NB4 (cell line): ENCODE measurements around the gene NTHL1.

Source experiments
- DNase-seq: peaks from one replicate; pipeline ENCODE4 v3.0.0; 2010; ENCODE audit warnings: low read depth
- H3K4me3 ChIP-seq: one replicate; pipeline ENCODE4 v1.5.1; 2011; ENCODE audit warnings: mild to moderate bottlenecking, low read depth, low read length, moderate library complexity
- MYC ChIP-seq: IDR thresholded peaks from 2 replicates; pipeline ENCODE4 v1.6.1; 2011; ENCODE audit warnings: low read depth, low read length
- POLR2A ChIP-seq: IDR thresholded peaks from 2 replicates; pipeline ENCODE4 v1.6.1; 2011; ENCODE audit warnings: mild to moderate bottlenecking; ENCODE audit not compliant: insufficient read length; ENCODE audit errors: extremely low read depth
- TF ChIP-seq, protein P1 (sequence below): IDR thresholded peaks from one replicate; pipeline ENCODE4 v1.5.1; 2012; ENCODE audit warnings: low read depth, low read length
- TF ChIP-seq, protein P2 (sequence below): IDR thresholded peaks from 2 replicates; pipeline ENCODE4 v1.6.1; 2011; ENCODE audit warnings: low read depth, low read length

NTHL1 gene

DNA sequence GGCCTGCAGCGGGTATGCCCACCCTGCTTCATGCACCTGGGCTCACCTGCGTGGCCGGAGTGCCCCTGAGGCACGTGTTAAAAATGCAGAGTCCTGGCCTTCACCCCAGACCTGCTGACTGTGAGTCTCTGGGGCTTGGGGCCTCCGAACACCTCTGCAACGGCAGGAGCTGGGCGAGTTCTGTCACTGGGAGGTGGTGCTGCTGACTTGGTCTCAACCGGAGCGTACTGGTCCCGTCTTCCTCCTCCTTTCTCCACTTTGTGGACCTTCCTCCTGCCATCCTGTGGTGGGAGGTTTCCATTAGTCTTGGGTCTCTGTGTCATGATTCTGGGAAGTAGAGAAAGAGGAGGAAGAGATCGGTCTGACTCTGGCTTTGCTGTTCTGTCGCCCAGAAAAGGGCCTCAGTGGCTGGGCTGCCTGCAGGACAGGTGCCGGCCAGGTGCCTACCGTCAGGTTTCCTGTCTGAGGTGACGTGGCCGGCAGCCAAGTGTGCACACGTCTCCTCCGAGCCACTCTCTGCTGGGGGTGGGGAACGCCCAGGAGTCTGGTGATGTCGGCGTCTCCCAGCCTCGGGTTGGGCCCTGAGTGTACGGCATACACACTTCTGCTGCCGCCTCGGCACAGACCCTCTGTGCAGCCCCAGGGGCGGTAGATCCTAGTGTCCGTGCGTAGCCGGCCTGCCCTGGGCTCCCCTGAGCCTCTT is 7.1 kb upstream of the NTHL1 start:
- DNase-seq, result no peak
- no peak overlapping the region for H3K4me3 ChIP-seq
- TF ChIP-seq, protein P1, sequence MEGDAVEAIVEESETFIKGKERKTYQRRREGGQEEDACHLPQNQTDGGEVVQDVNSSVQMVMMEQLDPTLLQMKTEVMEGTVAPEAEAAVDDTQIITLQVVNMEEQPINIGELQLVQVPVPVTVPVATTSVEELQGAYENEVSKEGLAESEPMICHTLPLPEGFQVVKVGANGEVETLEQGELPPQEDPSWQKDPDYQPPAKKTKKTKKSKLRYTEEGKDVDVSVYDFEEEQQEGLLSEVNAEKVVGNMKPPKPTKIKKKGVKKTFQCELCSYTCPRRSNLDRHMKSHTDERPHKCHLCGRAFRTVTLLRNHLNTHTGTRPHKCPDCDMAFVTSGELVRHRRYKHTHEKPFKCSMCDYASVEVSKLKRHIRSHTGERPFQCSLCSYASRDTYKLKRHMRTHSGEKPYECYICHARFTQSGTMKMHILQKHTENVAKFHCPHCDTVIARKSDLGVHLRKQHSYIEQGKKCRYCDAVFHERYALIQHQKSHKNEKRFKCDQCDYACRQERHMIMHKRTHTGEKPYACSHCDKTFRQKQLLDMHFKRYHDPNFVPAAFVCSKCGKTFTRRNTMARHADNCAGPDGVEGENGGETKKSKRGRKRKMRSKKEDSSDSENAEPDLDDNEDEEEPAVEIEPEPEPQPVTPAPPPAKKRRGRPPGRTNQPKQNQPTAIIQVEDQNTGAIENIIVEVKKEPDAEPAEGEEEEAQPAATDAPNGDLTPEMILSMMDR, result no peak
- no peak for TF ChIP-seq MYC

DNA sequence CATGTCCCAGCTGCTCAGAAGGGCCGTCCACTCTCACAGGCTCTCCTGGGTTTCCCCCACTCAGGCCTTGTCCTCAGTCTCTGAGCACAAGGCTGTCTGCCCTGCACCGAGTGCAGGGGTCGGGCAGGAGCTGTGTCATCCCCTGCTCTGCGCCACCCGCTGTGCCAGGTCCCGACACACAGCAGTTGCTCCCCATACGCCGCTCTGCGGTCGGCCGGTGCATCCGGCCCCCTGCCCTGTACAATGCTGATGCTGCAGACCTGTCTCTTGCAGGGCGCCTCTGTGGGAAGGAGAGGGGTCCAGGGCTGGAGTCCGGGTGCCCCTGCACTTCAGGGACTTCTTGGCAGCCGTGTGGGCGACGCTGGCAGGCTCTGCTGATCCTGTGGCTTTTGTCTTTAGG is 6.3 kb upstream of the NTHL1 start:
- DNase-seq, result no peak
- H3K4me3 ChIP-seq, result no peak overlapping the region
- TF ChIP-seq POLR2A (no peak), MYC (no peak)
- TF ChIP-seq, protein P2, sequence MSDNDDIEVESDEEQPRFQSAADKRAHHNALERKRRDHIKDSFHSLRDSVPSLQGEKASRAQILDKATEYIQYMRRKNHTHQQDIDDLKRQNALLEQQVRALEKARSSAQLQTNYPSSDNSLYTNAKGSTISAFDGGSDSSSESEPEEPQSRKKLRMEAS, result no peak
- TF ChIP-seq, protein P1, result no peak

DNA sequence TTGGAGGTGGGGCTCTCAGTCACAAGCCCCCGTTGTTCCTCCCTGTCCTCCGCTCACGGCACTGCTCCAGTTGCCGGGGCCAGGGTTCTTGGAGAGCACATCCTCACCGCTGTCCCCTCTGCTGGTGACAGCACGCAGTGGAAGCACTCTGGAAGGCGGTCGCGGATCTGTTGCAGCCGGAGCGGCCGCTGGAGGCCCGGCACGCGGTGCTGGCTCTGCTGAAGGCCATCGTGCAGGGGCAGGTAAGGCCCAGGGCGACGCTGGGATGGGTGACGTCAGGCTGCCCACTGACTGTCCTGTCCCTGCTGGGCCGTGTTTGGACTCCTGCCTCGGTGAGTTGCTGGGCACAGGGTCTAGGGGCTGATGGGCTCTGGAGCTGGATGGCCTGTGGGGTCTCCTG is 5.6 kb upstream of the NTHL1 start:
- no peak overlapping the region for H3K4me3 ChIP-seq
- DNase-seq, result no peak
- no peak for TF ChIP-seq MYC
- TF ChIP-seq, protein P2, result no peak
- no peak for TF ChIP-seq POLR2A
- TF ChIP-seq, protein P1, result no peak

DNA sequence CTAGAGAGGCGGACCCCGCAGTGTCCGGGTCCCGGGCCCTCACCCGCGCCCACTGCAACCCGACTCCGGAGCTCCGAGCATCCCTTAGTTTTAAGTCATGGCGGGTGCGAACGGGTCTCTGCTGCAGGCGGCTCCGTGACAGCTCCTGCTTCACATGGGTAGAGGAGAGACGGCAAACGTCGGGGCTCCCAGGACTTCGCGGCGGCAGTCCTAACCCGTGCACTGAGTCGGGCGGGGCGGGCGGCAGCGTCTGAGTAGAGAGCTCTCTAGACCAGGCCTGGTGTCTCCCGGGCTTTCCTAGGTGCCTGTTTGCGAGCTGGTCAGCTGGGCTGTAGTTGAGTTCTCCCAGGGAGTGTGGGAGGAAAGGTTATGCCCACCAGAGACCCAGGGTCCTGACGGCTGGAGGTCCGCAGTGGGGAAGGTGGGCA is 496 bp upstream of the NTHL1 start:
- H3K4me3 ChIP-seq, result peak overlapping the region; percentile 89
- no peak for TF ChIP-seq POLR2A
- TF ChIP-seq, protein P1, result no peak
- TF ChIP-seq, protein P2, result no peak
- no peak for TF ChIP-seq MYC
- no peak for DNase-seq

DNA sequence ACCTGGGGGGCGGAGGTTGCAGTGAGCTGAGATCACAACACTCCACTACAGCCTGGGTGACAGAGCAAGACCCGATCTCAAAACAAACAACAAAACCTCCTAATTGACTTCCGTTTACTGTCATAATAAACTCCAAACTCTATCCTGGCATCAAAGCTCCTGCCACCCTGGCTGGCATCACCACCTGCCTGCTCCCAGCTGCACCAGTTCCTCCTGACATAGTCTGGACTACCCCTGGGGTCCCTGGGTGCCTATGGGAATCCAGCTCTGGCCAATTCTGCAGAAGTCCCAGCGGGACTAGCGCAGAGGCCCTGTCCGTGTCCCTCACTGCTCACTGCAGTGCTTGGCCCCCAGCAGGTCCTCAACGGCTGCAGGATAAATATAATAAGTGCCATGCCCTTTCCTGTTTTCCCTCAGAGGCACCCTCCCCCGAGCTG is 723 bp downstream of the NTHL1 start:
- TF ChIP-seq, protein P1, result no peak
- TF ChIP-seq MYC, result no peak
- no peak for TF ChIP-seq POLR2A
- TF ChIP-seq, protein P2, result no peak
- DNase-seq, result no peak
- peak overlapping the region; percentile 80 for H3K4me3 ChIP-seq
